Measurements from ENCODE around the gene GPC5.

GPC5 gene

DNA sequence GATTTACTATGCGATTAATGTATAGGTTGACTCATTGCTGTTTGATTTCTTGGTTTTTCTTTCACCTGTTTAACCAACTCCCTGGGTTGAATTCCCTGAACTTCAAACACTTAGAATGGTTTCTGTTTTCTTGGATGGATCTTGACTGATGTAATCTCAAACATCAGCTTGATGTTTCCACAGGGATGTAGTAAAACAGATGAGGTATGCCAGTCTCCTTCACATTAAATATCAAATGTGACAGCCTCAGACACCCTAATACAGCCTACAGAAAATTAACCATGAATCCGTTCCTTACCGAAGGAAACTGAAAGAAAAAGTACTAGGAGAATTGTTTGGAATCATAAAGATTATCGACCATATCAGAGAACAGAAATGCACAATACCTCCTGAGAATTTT is 631.2 kb downstream of the GPC5 start:
- DNase-seq (ENCODE audit: extremely low read depth, low read depth), result no peak
- TF ChIP-seq, protein P1, sequence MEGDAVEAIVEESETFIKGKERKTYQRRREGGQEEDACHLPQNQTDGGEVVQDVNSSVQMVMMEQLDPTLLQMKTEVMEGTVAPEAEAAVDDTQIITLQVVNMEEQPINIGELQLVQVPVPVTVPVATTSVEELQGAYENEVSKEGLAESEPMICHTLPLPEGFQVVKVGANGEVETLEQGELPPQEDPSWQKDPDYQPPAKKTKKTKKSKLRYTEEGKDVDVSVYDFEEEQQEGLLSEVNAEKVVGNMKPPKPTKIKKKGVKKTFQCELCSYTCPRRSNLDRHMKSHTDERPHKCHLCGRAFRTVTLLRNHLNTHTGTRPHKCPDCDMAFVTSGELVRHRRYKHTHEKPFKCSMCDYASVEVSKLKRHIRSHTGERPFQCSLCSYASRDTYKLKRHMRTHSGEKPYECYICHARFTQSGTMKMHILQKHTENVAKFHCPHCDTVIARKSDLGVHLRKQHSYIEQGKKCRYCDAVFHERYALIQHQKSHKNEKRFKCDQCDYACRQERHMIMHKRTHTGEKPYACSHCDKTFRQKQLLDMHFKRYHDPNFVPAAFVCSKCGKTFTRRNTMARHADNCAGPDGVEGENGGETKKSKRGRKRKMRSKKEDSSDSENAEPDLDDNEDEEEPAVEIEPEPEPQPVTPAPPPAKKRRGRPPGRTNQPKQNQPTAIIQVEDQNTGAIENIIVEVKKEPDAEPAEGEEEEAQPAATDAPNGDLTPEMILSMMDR (IDR thresholded peaks at IDR 0.05; ENCODE audit: low read depth, low read length), result no peak

GRCh38 chr13:92038905-92039304 is 640.5 kb downstream of the GPC5 start:
- DNase-seq (ENCODE audit: extremely low read depth, low read depth), result no peak
- TF ChIP-seq, protein P1 (IDR thresholded peaks at IDR 0.05; ENCODE audit: low read depth, low read length), result no peak

GRCh38 chr13:92042522-92042921 is 644.1 kb downstream of the GPC5 start:
- TF ChIP-seq, protein P1 (IDR thresholded peaks at IDR 0.05; ENCODE audit: low read depth, low read length), result no peak
- no peak for DNase-seq (ENCODE audit: extremely low read depth, low read depth)

- DNase-seq (ENCODE audit: extremely low read depth, low read depth), result no peak
- TF ChIP-seq, protein P1 (IDR thresholded peaks at IDR 0.05; ENCODE audit: low read depth, low read length), result no peak
Measured at GRCh38 chr13:92044351-92044750, 645.9 kb downstream of the GPC5 start.

DNA sequence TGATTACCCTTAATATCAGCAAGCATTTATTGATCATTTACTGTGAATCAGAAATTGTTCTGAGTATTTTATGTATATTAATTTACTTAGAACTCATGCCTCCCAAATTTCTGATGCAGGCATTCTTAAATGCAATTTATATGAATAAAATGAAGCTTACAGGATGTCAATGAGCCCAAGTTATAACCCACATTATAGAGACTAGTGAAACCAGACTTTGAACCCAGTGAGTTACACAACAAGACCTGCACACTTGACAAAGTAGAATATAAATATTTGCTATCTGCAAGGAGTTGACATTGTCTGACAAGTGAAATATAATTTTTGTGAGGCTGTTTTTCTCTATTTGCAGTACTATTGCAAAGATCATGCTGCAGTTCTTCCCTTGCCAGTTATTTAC is 656.0 kb downstream of the GPC5 start:
- DNase-seq (ENCODE audit: extremely low read depth, low read depth), result no peak
- TF ChIP-seq, protein P1 (IDR thresholded peaks at IDR 0.05; ENCODE audit: low read depth, low read length), result no peak

GRCh38 chr13:92074658-92075057 is 676.2 kb downstream of the GPC5 start:
- TF ChIP-seq, protein P1 (IDR thresholded peaks at IDR 0.05; ENCODE audit: low read depth, low read length), result no peak
- DNase-seq (ENCODE audit: extremely low read depth, low read depth), result no peak

DNA sequence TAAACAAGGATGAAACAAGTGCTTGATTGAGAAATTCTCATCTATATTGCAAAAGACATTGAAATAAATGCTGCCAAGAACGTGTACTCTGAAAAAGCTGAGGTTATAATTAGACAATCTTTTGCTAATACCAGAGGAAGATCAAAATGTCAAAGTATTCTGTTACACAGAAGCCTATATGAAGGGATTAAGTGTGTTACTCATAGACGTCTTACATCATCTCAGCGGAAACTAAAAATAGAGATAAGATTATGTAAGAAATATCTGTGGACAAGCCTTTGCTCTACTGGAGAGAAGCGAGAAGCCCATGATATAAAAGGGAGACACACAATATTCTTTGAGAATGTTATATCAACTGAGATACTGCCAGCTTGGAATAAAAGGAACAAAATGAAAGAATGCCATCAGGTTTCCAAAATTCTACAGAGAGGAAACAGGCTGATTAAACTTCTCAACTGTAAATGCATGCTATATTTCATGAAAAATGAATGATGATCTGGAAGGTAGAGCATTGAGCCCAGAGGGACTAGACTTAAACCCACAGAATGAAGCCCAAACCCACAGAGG is 699.0 kb downstream of the GPC5 start:
- TF ChIP-seq, protein P1 (IDR thresholded peaks at IDR 0.05; ENCODE audit: low read depth, low read length), result no peak
- DNase-seq (ENCODE audit: extremely low read depth, low read depth), result no peak

All from AG09319 (cell line).